Motor neuron (in vitro differentiated cells): ENCODE measurements around the gene HSPG2. TPM values are rescaled to one million over a fixed set of nuclear protein-coding genes. Genes with fewer than 3 reads are reported as not detected.
"Not testable (repeated sequence)": the region's sequence is repeated elsewhere in the genome, so short reads cannot be mapped to it uniquely, and the experiment has no call there.

ENCODE experiments used
- ATAC-seq, 8 experiments: fragments of 200-7000 bp; cut with Tn5 transposase; replicated peaks in 6 of 8; 2 replicates each; pipeline ENCODE4 v1.8.0; 2021; ENCODE audit warnings: mild to moderate bottlenecking in 8 of 8, moderate library complexity in 8 of 8
- H3K27ac ChIP-seq, 2 donors: fragments of 250-450 bp; sonication (Bioruptor Pico); 2 replicates each; pipeline ENCODE4 v1.9.0; 2021; ENCODE audit warnings: antibody characterized with exemption in 2 of 2, mild to moderate bottlenecking in 2 of 2, moderate library complexity in 1 of 2
- H3K4me1 ChIP-seq, 2 donors: fragments of 250-450 bp; sonication (Bioruptor Pico); replicated peaks in 1 of 2; 2 replicates each; pipeline ENCODE4 v1.6.1; 2021; ENCODE audit warnings: antibody characterized with exemption in 2 of 2, mild to moderate bottlenecking in 2 of 2, moderate library complexity in 1 of 2
- H3K4me3 ChIP-seq, 5 donors: fragments of 250-450 bp; sonication (Bioruptor Pico); 2 replicates each; pipeline ENCODE4 v1.9.0; 2021; ENCODE audit warnings: antibody characterized with exemption in 5 of 5, mild to moderate bottlenecking in 5 of 5, moderate library complexity in 4 of 5
- WGBS, 10 experiments: fragments of 450-650 bp; shearing (Covaris generic); methylation state at CpG; one replicate each; pipeline ENCODE4 v1.0.0; 2022; 5-methylcytosine and 5-hydroxymethylcytosine counted together
- in situ Hi-C, 9 experiments: fragments of 400-800 bp; cut with MboI; loops; one replicate each; pipeline ENCODE4 v1.15.0; 2021; ENCODE audit warnings: low sequenced_read_pairs in 9 of 9, low pct_unique_long_range_greater_than_20kb in 2 of 9; ENCODE audit not compliant: unreplicated experiment in 9 of 9
- total RNA-seq, 8 experiments: library from RNA; unstranded; fragments of 300-600 nt; gene quantifications; 2 replicates each; pipeline versions ENCODE4 v1.2.3 to v1.2.4, GENCODE V29; 2022

Gene HSPG2
- total RNA-seq, 8 experiments from 2014 or later, result 5.8 to 47.9 (median 12.8) TPM

DNA sequence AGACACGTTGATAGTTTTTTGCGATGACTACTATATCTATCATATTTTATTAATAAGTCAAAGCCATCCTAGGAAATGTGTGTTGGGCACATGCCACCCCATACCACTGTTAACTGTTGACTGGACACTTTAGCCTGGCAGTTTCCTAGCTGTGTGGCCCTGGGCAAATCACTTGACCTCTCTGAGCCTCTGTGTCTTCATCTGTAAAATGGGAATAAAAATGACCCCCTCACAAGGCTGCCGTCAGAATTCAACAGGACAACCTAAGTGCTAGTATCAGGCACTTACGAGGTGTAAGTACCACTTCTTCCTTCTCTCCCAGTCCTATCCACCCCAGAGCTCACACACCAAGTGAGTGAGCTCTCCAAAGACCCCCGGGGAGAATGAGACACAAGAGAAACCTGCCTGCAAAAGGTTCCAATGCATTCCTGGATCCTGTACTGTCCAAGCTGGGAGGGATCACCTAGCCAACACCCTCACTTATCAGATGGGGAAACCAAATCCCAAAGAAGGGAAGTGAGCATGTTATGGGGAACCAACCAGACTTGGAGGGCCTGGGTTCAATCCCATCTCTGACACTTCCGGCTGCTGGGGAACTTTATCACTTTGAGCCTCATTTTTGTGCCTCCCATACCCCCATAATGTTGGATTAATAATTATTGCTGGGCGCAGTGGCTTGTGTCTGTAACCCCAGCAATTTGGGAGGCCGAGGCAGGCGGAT lies 24.9 kb downstream of the HSPG2 start:
- in situ Hi-C loops, result no loop called here
- Histone ChIP-seq H3K4me1 (peaks cover 5 to 38% of the 10 kb centered on the region in 2 donors), H3K4me3 (no peak overlapping the region), H3K27ac (no peak overlapping the region)
- WGBS, 10 experiments, result 33 to 100% (median 95%) methylated on average over 1 to 8 of the region's 9 CpGs; no CpG with 5 or more reads in 1 of the 10 experiments
- no peak for ATAC-seq

DNA sequence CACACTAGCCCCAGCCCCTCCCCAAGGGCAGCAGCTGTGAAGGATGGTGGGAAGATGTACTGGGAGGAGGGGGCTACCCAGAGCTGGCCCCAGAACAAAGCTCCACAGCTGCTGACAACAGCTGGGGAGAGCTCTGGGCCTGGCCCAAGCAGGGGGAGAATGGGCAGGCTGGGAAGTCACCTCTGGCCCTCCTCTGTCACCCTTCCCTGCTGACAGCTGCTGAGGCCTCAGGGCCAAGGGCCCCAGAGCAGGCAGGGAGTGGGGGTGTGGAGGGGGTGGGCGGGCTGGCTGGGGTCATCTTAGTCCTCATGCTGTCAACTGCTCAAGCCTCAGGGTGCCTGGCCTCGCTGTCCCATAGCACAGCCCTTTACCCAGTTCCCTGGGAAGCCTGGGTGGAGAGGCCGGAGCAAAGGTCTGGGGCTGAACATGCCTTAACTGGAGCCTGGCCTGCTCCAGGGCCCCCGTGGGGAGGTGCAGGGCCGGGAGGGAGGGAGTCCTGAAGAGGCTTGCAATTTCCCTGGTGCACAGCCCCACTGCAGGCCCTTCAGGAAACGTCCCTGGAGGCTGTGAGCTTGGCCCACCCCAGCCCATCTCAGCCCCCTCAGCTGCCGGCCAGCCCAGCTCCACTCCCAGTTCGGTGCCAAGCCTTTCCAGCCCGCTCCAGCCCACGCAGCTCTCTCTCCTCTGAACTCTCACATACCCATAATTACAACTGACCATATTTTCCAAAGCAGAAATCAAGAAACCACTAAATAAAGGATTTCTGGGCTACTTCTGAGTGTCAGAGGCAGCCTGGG lies 25.7 kb downstream of the HSPG2 start:
- H3K4me1 ChIP-seq, result peaks cover 5 to 45% of the 10 kb centered on the region in 2 donors
- no peak overlapping the region for H3K4me3 ChIP-seq
- in situ Hi-C loops, result no loop called here
- peak overlapping the region in 1 of 2 donors; percentile 26 for H3K27ac ChIP-seq
- 40 to 59% (median 56%) methylated on average over 1 to 3 of the region's 10 CpGs; no CpG with 5 or more reads in 7 of the 10 experiments for WGBS, 10 experiments
- peak in 5 of 8 experiments; percentile 11 to 48 (median 30) for ATAC-seq

DNA sequence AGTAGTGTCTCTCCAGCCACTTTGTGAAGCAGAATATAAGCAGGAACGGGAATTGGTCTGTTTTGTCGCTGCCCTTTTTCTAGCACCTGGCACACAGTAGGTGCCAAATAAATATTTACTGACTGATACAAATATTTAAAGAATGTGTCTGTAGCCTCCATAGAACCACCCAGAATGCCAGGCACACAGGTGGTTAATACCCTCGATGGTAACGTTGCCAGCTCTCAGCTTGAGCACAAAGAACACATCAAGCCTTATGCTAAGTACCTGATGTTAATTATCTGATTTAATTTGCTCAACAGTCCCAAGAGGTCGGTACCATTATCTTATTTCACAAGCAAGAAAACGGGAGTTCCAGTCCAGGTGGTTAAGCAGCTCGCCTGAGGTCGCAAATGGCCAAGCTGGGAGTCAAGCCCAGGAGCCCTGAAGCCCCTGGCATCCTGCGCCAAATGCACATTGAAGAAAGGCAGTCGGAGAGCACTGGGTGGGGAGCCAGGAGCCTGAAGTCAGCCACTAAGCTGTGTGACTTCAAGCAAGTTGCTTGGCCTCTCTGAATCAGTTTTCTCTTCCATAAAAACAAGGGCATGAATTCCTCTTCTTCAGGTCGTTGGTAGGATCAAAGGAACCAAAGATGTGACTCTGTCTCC lies 26.4 kb downstream of the HSPG2 start:
- Histone ChIP-seq H3K4me3 (no peak overlapping the region), H3K4me1 (peaks cover 10 to 51% of the 10 kb centered on the region in 2 donors), H3K27ac (no peak overlapping the region)
- no peak for ATAC-seq
- WGBS, 10 experiments, result 0 to 100% (median 73%) methylated on average over 1 to 11 of the region's 11 CpGs; no CpG with 5 or more reads in 1 of the 10 experiments
- in situ Hi-C loops, result no loop called here

DNA sequence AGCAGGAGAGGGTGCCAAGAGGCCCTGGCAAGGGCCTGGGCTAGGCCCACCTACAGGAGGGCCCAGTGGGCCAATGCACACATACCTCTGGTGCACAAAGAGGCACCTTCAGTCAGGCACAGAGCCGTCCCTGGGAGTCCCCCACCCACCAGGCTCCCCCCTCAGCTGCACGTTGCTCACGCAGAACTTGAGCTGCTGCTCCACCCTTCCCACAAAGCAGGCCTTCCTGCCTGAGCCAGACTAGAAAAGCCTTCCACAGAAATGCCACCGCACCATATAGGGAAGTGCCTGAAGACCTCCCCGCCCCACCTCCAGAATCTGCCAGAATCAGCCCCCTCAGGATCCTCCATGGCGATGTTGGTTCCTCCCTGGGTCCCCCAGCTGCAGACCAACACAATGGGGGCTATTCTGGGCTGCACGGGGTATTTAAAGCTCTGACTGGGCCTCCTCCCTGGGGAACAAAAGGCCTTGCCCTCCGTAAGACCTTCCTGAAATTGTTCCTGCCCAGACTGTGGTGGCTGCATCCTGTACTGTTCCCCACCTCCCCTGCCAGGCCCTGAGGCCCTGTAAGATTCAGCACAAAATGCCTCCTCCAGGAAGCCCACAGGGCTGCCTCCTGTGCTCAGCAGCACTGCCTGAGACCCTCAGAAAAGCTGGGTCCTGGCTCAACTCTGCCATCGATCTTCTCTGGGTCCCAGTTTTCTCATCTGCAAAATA lies 27.2 kb downstream of the HSPG2 start:
- peak; percentile 41 to 92 (median 66) for ATAC-seq
- H3K27ac ChIP-seq, result peak overlapping the region; percentile 24 to 63
- H3K4me3 ChIP-seq, result no peak overlapping the region
- 55 to 82% (median 71%) methylated on average over 1 to 3 of the region's 9 CpGs; no CpG with 5 or more reads in 6 of the 10 experiments for WGBS, 10 experiments
- in situ Hi-C loops, result no loop called here
- peaks cover 10 to 51% of the 10 kb centered on the region in 2 donors for H3K4me1 ChIP-seq

DNA sequence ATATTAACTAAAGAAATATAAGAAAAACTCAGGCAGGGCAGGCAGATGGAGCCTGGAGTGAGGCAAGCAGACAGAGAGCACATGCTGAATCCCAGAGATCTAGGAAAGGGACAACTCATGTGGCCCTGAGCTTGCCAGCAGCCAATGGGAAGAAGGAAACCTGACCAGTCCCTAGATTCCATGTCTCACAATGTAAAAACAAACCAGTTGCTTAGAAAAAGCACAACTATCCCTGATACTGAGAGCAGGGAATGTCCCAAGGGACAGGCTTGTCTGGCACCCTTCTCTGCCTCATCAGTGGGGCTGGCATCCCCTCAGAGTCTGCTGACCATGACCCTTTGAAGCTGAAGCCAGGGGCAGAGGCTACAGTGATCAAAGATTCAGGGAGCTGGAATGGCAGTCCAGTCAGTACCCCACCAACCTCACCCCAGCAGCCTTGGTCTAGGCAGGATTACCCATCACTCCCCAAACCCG lies 27.8 kb downstream of the HSPG2 start:
- ATAC-seq, result peak in 2 of 8 experiments; percentile 5 to 10
- WGBS, 10 experiments, result 80% methylated on average over 1 of the region's 1 CpG; no CpG with 5 or more reads in 9 of the 10 experiments
- H3K4me3 ChIP-seq, result no peak overlapping the region
- peaks cover 8 to 46% of the 10 kb centered on the region in 2 donors for H3K4me1 ChIP-seq
- peak overlapping the region in 1 of 2 donors; percentile 63 for H3K27ac ChIP-seq
- in situ Hi-C loops, result no loop called here

DNA sequence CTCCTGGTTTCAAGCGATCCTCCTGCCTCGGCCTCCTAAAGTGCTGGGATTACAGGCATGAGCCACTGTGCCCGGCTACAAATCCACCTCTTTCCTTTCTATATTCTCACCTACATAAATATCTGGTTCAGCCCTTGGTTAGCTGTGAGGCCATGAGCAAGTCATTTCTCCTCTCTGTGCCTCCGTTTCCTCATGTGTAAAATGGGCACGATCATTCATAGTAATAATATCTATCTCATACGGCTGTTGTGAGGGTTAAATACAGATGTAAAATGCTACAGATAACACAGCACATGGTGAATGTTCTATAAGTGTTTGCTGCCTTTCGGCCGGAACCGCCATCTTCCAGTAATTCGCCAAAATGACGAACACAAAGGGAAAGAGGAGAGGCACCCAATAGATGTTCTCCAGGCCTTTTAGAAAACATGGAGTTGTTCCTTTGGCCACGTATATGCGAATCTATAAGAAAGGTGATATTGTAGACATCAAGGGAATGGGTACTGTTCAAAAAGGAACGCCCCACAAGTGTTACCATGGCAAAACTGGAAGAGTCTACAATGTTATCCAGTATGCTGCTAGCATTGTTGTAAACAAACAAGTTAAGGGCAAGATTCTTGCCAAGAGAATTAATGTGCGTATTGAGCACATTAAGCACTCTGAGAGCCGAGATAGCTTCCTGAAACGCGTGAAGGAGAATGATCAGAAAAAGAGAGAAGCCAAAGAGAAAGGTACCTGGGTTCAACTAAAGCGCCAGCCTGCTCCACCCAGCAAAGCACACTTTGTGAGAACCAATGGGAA lies 29.2 kb downstream of the HSPG2 start:
- 73 to 100% (median 93%) methylated on average over 1 to 19 of the region's 19 CpGs for WGBS, 10 experiments
- peaks cover 5 to 36% of the 10 kb centered on the region in 2 donors for H3K4me1 ChIP-seq
- H3K4me3 ChIP-seq, in situ Hi-C loops, H3K27ac ChIP-seq, ATAC-seq: not testable (repeated sequence)

DNA sequence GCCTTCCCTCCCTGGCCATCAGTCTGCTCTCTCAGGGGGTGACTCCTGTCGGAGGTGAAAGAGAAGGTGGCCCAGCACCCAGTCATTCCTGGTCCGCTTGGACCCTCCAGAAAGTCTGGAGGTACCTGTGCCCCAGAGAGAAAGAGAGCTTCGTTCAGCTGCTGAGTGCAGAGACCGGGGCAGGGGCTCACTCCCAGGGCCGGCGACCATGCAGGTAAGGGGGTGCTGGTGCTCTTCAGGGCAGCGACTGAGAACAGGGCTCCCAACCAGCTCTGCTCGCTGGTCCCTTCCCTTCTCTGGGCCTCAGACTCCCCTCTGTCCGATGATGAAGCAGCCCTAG lies 30.1 kb downstream of the HSPG2 start:
- WGBS, 10 experiments, result 85 to 100% (median 94%) methylated on average over 3 to 7 of the region's 9 CpGs; no CpG with 5 or more reads in 7 of the 10 experiments
- Histone ChIP-seq H3K4me1 (peaks cover 5 to 35% of the 10 kb centered on the region in 2 donors), H3K27ac (peak overlapping the region in 1 of 2 donors; percentile 23)

DNA sequence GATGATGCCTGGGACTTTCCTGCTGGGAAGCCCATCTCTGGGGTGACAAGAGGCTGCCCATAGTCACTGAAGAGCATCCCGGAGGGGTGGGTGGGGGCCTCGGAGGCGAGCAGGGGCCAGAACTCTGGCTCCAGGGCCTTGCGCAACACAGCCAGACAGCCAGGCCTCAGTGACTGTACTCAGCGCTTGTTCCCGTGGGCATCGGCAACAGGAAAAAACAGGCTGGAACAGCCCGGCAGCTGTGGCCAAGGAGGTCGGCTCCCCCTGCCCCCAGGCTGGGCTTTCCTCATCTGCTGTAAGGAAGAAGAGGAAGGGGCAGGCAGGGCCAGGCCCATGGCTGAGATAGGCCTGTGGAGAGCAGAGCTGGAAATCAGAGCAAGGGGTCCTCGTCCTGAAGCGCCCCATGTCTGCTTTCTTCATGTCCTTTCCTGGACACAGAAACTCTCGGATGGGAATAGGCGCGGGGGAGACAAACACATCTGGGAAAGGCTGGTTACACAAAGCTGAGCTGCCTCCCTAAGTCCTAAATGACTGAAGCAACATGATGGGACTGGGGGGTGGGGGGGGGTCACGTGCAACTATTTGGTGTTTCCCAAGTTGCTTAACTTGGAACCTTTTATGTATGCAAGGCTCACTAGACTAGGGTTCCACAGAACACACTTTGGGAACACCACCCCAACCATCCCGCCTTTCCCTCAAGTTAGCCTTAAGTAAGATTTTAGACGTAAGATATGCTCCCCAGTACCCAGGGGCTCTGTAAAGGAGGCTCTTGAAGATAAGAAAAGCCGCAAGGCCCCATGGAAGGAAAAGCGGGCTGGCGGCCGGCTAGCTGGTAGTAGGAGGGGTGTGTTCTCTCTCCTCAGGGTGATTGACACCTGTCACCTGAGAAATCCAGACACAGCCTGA lies 30.7 kb downstream of the HSPG2 start:
- peaks cover 5 to 34% of the 10 kb centered on the region in 2 donors for H3K4me1 ChIP-seq
- ATAC-seq, result peak in 7 of 8 experiments; percentile 3 to 68 (median 42)
- in situ Hi-C loops, result no loop called here
- H3K27ac ChIP-seq, result peak overlapping the region; percentile 15 to 70
- H3K4me3 ChIP-seq, result no peak overlapping the region
- 33 to 100% (median 80%) methylated on average over 2 to 11 of the region's 21 CpGs; no CpG with 5 or more reads in 2 of the 10 experiments for WGBS, 10 experiments

More for the DNA sequence above, 30.1 kb downstream of the HSPG2 start:
- no peak for ATAC-seq
- H3K4me3 ChIP-seq, result no peak overlapping the region
- in situ Hi-C loops, result no loop called here

DNA sequence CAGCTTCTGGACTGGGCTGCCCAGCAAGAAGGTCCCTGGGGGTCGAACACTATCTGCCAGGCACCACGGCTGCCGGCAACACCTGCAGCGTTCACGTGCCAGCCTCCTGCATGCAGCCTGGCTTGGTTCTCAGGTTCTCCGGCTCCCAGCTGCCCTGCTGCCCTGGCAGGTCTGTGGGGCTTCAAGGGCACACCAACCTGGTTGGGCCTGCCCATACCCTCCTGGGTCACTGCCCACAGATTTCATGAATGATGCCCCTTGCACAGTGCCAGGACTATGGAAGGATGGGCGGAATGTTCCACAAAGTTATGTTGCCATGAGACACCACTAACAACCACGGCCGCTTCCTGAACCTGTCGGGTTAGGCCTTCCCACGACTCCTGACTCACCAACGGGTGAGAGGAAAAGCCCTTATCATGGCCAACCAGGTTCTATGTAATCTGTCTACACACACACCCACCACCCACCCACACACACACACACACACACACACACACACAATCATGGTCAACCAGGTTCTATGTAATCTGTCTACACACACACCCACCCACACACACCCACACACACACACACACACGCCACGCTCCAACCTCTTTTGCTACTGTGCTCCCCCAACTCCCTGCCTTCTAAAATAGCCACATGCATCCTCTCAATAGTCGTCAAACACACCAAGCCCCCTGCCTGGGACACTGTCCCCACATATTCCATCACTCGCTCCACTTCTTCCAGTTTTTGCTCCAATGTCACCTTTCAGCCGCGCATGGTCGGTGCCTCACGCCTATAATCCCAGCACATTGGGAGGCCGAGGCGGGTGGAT lies 32.2 kb downstream of the HSPG2 start:
- Histone ChIP-seq H3K27ac (no peak overlapping the region), H3K4me1 (peaks cover 5 to 30% of the 10 kb centered on the region in 2 donors), H3K4me3 (no peak overlapping the region)
- ATAC-seq, result peak in 1 of 8 experiments; percentile 9
- WGBS, 10 experiments, result 0 to 100% (median 94%) methylated on average over 1 to 14 of the region's 22 CpGs; no CpG with 5 or more reads in 2 of the 10 experiments
- in situ Hi-C loops, result no loop called here

DNA sequence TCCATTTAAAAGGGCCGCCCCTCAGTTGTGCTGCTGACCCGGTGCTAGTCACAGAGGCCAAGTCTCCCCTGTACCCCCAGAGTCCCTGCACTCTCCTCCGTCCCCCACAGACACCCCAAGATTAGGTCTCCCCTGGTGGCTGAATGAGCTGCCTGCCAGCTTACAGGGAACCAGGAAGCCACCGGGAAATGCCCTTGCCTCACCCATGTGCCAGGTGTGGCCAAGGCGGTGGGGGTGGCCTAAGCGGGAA lies 32.7 kb downstream of the HSPG2 start:
- in situ Hi-C loops, result no loop called here
- 88% methylated on average over 2 of the region's 6 CpGs; no CpG with 5 or more reads in 9 of the 10 experiments for WGBS, 10 experiments
- ATAC-seq, result no peak
- peaks cover 5 to 28% of the 10 kb centered on the region in 2 donors for H3K4me1 ChIP-seq
- no peak overlapping the region for H3K27ac ChIP-seq
- H3K4me3 ChIP-seq, result no peak overlapping the region
